ENCODE data around the gene VNN1. TPM values are rescaled to one million over a fixed set of nuclear protein-coding genes. Genes with fewer than 3 reads are reported as not detected.

The VNN1 gene
- total RNA-seq, 4 donors from 2014 or later: 2.5 to 21.4 (median 6.0) TPM

DNA sequence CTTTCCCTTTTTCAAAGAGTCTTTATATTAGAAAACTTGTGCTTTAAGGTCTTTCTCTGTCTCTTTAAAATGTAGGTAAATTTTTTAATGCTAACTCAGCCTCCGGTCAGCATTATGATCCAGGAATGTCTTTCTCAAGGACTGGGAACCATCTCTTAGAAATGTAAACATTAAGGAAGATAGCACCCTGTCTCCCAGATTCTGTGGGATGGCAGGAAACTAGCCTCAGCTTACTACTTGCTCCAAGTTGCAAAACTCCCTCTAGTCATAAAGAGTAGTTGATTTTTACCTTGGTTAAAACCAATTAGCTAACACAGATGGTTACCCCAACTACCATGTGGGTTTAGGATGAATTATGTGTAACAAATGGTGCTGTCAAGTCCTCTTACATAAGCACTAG is 50.2 kb downstream of the VNN1 start:
- ATAC-seq (ENCODE audit: low FRiP score) (no peak), DNase-seq (ENCODE audit: low spot score) (no peak)
- TF ChIP-seq, protein P1, sequence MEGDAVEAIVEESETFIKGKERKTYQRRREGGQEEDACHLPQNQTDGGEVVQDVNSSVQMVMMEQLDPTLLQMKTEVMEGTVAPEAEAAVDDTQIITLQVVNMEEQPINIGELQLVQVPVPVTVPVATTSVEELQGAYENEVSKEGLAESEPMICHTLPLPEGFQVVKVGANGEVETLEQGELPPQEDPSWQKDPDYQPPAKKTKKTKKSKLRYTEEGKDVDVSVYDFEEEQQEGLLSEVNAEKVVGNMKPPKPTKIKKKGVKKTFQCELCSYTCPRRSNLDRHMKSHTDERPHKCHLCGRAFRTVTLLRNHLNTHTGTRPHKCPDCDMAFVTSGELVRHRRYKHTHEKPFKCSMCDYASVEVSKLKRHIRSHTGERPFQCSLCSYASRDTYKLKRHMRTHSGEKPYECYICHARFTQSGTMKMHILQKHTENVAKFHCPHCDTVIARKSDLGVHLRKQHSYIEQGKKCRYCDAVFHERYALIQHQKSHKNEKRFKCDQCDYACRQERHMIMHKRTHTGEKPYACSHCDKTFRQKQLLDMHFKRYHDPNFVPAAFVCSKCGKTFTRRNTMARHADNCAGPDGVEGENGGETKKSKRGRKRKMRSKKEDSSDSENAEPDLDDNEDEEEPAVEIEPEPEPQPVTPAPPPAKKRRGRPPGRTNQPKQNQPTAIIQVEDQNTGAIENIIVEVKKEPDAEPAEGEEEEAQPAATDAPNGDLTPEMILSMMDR (IDR thresholded peaks at IDR 0.05): no peak

DNA sequence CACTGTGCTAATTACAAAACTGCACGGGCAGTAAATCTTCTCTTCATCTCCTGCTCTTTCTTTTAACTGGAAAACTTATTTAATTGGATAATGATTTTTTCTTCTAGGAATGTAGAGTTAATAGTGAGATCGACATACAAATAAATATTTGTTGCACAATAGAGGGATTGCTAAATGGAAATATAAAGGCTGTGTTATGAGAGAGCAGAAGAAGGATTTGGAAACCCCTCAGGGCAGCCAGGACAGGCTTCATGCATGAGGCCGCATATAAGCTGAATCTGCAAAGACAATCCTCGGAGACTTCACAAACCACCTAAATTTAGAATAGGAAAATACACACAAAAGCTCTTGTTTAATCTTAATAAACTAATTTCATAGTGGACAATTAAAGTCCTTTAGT is 51.9 kb downstream of the VNN1 start:
- DNase-seq (ENCODE audit: low spot score) (no peak), ATAC-seq (ENCODE audit: low FRiP score) (no peak)

DNA sequence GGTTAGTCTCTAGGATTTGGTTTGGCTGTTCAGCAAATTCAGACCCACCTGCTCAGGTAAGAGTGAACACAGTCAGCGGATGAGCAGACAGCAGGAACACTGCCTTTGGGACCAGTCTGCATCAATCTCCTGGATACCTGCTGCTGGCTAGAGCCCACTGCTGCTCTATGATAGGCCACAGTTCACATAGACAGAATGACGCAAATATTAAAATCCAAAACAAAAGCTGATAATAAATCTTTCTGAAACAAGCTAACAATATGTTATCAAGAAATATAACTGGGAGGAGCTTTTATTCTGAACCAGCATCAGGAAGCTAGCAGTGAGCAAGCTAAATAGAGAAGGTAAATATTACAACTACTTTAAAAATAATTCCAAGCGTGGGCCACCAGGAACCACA is 54.8 kb downstream of the VNN1 start, which contains the start of gene TAAR1:
TSS of gene TAAR1 (minus strand) at position 101 of the 400 bp plus-strand sequence. CDS start 13,179 bp downstream, outside the sequence.
- no peak for DNase-seq (ENCODE audit: low spot score)
- ATAC-seq (ENCODE audit: low FRiP score): no peak
- TF ChIP-seq, protein P1 (IDR thresholded peaks at IDR 0.05): no peak

More for the DNA sequence above, 51.9 kb downstream of the VNN1 start:
- TF ChIP-seq, protein P1 (IDR thresholded peaks at IDR 0.05): no peak

DNA sequence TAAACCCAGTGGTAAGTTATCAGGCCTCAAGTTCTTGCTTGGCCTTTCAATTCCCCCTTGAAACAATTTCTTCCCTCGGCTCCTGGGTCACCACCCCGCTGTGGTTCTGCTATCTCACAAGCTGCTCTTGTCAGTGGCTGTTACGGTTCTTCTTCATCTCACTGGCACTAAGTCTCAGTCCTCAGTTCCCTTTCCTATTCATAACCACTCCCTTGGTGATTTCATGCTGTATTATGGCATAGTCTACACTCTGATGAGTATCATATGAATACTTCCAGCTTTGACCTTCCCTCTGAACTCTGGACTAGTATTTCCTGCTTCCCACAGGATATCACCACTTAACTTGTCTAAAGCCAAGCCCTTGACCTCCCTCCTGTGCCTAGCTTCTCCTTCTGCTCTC is 62.8 kb downstream of the VNN1 start:
- TF ChIP-seq, protein P1 (IDR thresholded peaks at IDR 0.05): no peak
- DNase-seq (ENCODE audit: low spot score) (no peak), ATAC-seq (ENCODE audit: low FRiP score) (no peak)

DNA sequence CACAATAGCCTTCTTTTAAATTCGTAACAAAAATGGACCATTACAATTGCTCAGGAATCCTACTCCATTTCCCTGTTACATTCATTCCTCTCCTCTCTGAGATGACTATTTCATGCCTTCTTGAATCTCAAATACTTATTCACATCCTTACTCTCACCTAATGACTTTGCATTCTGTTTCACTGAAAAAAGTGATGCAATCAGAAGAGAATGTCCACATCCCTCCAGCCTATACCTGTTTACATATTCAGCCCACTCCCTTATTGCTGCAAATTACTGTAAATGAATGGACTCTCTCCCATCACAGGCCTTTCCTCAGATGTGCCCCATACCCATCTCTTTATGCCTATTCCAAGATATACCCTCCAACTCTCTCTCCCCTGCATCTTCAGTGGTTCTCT is 63.4 kb downstream of the VNN1 start:
- ATAC-seq (ENCODE audit: low FRiP score) (no peak), DNase-seq (ENCODE audit: low spot score) (no peak)
- TF ChIP-seq, protein P1 (IDR thresholded peaks at IDR 0.05): no peak

DNA sequence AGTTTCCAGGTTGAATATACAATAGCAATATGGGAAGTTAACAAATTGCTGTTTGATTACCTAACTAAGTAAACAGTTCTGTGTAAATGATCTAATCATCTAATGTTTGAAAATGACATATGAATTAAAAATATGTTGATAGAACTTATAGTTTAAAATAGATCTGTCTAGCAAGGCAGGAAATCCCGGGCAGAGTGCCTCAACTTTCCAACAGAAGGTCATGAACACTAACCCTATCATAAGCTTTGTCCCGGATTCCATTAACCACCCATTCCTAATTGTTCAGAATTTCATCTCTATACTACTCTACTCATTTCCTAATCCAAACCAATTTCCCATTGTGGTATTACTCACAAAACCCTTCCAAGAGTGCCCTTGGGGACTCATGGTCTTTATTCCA is 65.0 kb downstream of the VNN1 start:
- ATAC-seq (ENCODE audit: low FRiP score) (no peak), DNase-seq (ENCODE audit: low spot score) (no peak)
- TF ChIP-seq, protein P1 (IDR thresholded peaks at IDR 0.05): no peak

DNA sequence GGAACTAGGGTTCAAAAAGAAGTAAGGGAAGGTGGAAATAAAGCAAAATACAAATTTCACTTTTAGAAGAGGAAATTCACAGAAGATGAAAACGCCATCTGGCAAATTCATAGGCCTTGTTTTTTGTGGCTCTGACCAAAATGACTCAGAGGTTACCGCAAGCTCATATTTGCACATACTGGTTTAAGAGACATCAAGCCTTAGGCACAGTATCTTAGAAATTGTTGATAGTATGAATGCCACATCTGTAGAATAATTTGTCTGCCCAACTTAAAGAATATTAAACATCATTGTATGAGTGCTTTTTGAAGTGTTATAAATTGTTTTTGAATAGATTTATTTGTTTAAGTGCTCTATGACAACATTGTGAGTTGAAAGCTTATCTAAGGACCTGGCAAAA is 65.5 kb downstream of the VNN1 start:
- TF ChIP-seq, protein P1 (IDR thresholded peaks at IDR 0.05): no peak
- ATAC-seq (ENCODE audit: low FRiP score): no peak
- DNase-seq (ENCODE audit: low spot score): no peak
